ENCODE data around the gene KRTAP15-1. TPM values are rescaled to one million over a fixed set of nuclear protein-coding genes. Genes with fewer than 3 reads are reported as not detected.

Gene KRTAP15-1
- total RNA-seq, 1 experiment from 2014 or later: not detected

DNA sequence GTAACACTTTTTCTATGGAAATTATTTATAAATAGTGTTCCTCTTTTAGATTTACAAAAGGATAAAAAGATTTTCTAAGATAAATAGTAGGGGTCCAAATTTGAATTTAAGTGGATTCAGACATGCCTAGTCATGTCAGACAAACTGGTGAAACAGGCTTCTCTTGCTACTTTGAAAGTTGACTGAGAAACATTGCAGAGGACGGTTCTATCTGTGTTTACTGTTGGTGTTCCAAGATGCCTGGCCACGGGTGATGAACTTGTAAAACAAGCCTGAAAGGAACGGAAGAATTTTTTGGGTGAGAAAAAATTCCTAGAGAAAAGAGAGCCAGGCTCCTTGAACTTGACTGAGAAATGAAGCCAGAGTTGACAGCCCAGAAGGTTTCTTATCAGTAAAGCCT lies 37.9 kb downstream of the KRTAP15-1 start:
- H3K4me3 ChIP-seq (replicated peaks in 1 of 2; ENCODE audit: low read depth in 1 of 2, low read length in 2 of 2): no peak overlapping the region
- H4K20me1 ChIP-seq (ENCODE audit: insufficient read depth): no peaks in the 10 kb centered on the region
- POLR2A ChIA-PET: no interaction called here
- BruUV-seq (replicated peaks): no TSS peak
- no peaks in the 10 kb centered on the region for H3K79me2 ChIP-seq (ENCODE audit: insufficient read depth, low read length)
- no peaks in the 10 kb centered on the region for H3K36me3 ChIP-seq (ENCODE audit: control insufficient read depth in 1 of 2, insufficient read depth in 2 of 2, low read length in 2 of 2)
- H2AFZ ChIP-seq (ENCODE audit: low read depth, low read length, poor library complexity, severe bottlenecking): no peak overlapping the region
- RAD21 ChIA-PET (ENCODE audit: low non-redundant PET in 1 of 2, low total read pairs in 2 of 2, uncharacterized antibody in 2 of 2, unreplicated experiment in 2 of 2): no interaction called here
- no peak for ATAC-seq
- TF ChIP-seq YY1 (IDR thresholded peaks at IDR 0.05; ENCODE audit: extremely low read depth, insufficient replicate concordance, low read depth, low read length): no peak
- TF ChIP-seq ZFX (IDR thresholded peaks at IDR 0.05): no peak
- TF ChIP-seq SRF (IDR thresholded peaks at IDR 0.05; ENCODE audit: low read depth): no peak
- TF ChIP-seq CEBPB (IDR thresholded peaks at IDR 0.05; ENCODE audit: low read depth): no peak
- TF ChIP-seq, protein P1, sequence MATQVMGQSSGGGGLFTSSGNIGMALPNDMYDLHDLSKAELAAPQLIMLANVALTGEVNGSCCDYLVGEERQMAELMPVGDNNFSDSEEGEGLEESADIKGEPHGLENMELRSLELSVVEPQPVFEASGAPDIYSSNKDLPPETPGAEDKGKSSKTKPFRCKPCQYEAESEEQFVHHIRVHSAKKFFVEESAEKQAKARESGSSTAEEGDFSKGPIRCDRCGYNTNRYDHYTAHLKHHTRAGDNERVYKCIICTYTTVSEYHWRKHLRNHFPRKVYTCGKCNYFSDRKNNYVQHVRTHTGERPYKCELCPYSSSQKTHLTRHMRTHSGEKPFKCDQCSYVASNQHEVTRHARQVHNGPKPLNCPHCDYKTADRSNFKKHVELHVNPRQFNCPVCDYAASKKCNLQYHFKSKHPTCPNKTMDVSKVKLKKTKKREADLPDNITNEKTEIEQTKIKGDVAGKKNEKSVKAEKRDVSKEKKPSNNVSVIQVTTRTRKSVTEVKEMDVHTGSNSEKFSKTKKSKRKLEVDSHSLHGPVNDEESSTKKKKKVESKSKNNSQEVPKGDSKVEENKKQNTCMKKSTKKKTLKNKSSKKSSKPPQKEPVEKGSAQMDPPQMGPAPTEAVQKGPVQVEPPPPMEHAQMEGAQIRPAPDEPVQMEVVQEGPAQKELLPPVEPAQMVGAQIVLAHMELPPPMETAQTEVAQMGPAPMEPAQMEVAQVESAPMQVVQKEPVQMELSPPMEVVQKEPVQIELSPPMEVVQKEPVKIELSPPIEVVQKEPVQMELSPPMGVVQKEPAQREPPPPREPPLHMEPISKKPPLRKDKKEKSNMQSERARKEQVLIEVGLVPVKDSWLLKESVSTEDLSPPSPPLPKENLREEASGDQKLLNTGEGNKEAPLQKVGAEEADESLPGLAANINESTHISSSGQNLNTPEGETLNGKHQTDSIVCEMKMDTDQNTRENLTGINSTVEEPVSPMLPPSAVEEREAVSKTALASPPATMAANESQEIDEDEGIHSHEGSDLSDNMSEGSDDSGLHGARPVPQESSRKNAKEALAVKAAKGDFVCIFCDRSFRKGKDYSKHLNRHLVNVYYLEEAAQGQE (IDR thresholded peaks at IDR 0.05; ENCODE audit: low read depth): no peak
- TF ChIP-seq, protein P2, sequence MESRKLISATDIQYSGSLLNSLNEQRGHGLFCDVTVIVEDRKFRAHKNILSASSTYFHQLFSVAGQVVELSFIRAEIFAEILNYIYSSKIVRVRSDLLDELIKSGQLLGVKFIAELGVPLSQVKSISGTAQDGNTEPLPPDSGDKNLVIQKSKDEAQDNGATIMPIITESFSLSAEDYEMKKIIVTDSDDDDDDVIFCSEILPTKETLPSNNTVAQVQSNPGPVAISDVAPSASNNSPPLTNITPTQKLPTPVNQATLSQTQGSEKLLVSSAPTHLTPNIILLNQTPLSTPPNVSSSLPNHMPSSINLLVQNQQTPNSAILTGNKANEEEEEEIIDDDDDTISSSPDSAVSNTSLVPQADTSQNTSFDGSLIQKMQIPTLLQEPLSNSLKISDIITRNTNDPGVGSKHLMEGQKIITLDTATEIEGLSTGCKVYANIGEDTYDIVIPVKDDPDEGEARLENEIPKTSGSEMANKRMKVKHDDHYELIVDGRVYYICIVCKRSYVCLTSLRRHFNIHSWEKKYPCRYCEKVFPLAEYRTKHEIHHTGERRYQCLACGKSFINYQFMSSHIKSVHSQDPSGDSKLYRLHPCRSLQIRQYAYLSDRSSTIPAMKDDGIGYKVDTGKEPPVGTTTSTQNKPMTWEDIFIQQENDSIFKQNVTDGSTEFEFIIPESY (IDR thresholded peaks at IDR 0.05; ENCODE audit: extremely low read depth, insufficient replicate concordance, low read length): no peak
- no peak for TF ChIP-seq TCF7L2 (IDR thresholded peaks at IDR 0.05; ENCODE audit: borderline replicate concordance, extremely low read depth, insufficient read depth, insufficient read length)
- TF ChIP-seq POLR2AphosphoS5 (IDR thresholded peaks at IDR 0.05; ENCODE audit: low read depth, low read length): no peak
- no peak for TF ChIP-seq JUND (IDR thresholded peaks at IDR 0.05)
- no peak for TF ChIP-seq RAD21 (IDR thresholded peaks at IDR 0.05; ENCODE audit: low read depth)
- TF ChIP-seq, protein P3, sequence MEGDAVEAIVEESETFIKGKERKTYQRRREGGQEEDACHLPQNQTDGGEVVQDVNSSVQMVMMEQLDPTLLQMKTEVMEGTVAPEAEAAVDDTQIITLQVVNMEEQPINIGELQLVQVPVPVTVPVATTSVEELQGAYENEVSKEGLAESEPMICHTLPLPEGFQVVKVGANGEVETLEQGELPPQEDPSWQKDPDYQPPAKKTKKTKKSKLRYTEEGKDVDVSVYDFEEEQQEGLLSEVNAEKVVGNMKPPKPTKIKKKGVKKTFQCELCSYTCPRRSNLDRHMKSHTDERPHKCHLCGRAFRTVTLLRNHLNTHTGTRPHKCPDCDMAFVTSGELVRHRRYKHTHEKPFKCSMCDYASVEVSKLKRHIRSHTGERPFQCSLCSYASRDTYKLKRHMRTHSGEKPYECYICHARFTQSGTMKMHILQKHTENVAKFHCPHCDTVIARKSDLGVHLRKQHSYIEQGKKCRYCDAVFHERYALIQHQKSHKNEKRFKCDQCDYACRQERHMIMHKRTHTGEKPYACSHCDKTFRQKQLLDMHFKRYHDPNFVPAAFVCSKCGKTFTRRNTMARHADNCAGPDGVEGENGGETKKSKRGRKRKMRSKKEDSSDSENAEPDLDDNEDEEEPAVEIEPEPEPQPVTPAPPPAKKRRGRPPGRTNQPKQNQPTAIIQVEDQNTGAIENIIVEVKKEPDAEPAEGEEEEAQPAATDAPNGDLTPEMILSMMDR (IDR thresholded peaks at IDR 0.05 in 2 of 3, conservative IDR thresholded peaks at IDR 0.05 in 1 of 3; ENCODE audit: borderline replicate concordance in 1 of 3, insufficient read depth in 1 of 3, low read depth in 2 of 3, low read length in 2 of 3): no peak
- no peak for TF ChIP-seq POLR2A (IDR thresholded peaks at IDR 0.05; ENCODE audit: borderline replicate concordance, extremely low read depth, insufficient read depth, insufficient read length)
- TF ChIP-seq, protein P4, sequence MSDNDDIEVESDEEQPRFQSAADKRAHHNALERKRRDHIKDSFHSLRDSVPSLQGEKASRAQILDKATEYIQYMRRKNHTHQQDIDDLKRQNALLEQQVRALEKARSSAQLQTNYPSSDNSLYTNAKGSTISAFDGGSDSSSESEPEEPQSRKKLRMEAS (IDR thresholded peaks at IDR 0.05): no peak
- no peak for TF ChIP-seq ELF1 (IDR thresholded peaks at IDR 0.05; ENCODE audit: borderline replicate concordance, low read depth)
- no peak for TF ChIP-seq EGR1 (IDR thresholded peaks at IDR 0.05; ENCODE audit: low read depth)
- no peak for TF ChIP-seq EZH2 (IDR thresholded peaks at IDR 0.05)
- no peak for TF ChIP-seq FOSL1 (IDR thresholded peaks at IDR 0.05; ENCODE audit: low read depth)
- no peak for TF ChIP-seq EZH2phosphoT487 (IDR thresholded peaks at IDR 0.05; ENCODE audit: borderline replicate concordance)
- TF ChIP-seq SP1 (IDR thresholded peaks at IDR 0.05; ENCODE audit: low read depth): no peak
- no peak for TF ChIP-seq CBX3 (IDR thresholded peaks at IDR 0.05; ENCODE audit: low read depth)
- no peaks in the 10 kb centered on the region for H3K9me2 ChIP-seq (ENCODE audit: insufficient read depth)
- H3K9me3 ChIP-seq (ENCODE audit: control insufficient read depth in 1 of 2, insufficient read depth in 1 of 2, low read depth in 1 of 2, low read length in 2 of 2): peaks cover 0 to 21% of the 10 kb centered on the region in 2 experiments; a peak in 2 of 4 replicates
- H3K27ac ChIP-seq (ENCODE audit: low read depth, low read length): no peak overlapping the region
- no peak for DNase-seq (ENCODE audit: low read depth, low spot score)
- no peak overlapping the region for H3K9ac ChIP-seq (ENCODE audit: low read length)
- no peaks in the 10 kb centered on the region for H3K27me3 ChIP-seq (ENCODE audit: insufficient read depth, low read length)
- H3K4me1 ChIP-seq (ENCODE audit: control insufficient read depth in 1 of 2, insufficient read depth in 2 of 2, low read length in 2 of 2): no peaks in the 10 kb centered on the region
- H3K4me2 ChIP-seq (ENCODE audit: low read length): no peak overlapping the region
- intact Hi-C loops (cut with micrococcal nuclease): no loop called here
- CTCF ChIA-PET: no interaction called here
